Ovary (tissue), 3 donors: ENCODE results near the gene GMPR2.

Experiments
- POLR2A ChIP-seq: fragments of 450-650 bp; IDR thresholded peaks from one replicate; pipeline ENCODE4 v1.6.1; 2017; ENCODE audit warnings: antibody characterized with exemption, mild to moderate bottlenecking, moderate library complexity
- TF ChIP-seq, protein P1 (sequence below), 3 donors: fragments of 450-650 bp in 2 of 3; fragments of 200-600 bp in 1 of 3; IDR thresholded peaks; one replicate each; pipeline versions ENCODE4 v1.5.1 to v1.8.0; 2016 to 2022; ENCODE audit warnings: antibody characterized with exemption in 3 of 3, mild to moderate bottlenecking in 1 of 3
- donor health status: DM: no; HTN: no; CAD: no.

DNA sequence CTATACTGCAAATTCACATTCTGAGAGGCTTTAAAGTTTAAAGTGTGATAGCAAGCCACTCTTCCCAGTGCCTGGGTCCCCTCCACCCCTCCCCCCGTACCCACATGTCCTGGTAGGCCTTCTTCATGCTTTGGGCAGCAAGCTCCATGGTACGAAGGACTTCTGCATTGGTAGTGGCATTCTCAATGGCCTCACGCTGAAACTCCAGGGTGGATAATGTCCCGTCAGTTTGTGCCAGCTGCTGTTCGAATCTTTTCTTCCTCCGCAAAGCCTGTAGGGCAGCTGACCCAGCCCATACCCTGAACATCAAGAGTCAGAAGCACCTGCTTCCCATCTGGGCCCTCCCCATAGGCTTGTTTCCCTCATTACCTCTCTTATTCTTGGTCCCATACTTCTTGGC, 21.4 kb upstream of the GMPR2 start:
- TF ChIP-seq, protein P1, sequence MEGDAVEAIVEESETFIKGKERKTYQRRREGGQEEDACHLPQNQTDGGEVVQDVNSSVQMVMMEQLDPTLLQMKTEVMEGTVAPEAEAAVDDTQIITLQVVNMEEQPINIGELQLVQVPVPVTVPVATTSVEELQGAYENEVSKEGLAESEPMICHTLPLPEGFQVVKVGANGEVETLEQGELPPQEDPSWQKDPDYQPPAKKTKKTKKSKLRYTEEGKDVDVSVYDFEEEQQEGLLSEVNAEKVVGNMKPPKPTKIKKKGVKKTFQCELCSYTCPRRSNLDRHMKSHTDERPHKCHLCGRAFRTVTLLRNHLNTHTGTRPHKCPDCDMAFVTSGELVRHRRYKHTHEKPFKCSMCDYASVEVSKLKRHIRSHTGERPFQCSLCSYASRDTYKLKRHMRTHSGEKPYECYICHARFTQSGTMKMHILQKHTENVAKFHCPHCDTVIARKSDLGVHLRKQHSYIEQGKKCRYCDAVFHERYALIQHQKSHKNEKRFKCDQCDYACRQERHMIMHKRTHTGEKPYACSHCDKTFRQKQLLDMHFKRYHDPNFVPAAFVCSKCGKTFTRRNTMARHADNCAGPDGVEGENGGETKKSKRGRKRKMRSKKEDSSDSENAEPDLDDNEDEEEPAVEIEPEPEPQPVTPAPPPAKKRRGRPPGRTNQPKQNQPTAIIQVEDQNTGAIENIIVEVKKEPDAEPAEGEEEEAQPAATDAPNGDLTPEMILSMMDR (IDR thresholded peaks at IDR 0.05): no peak
- no peak for TF ChIP-seq POLR2A
